Neural cell (in vitro differentiated cells): ENCODE data around the gene PICALM. TPM values are rescaled to one million over a fixed set of nuclear protein-coding genes. Genes with fewer than 3 reads are reported as not detected.

Experiments used
- H2AFZ ChIP-seq: fragments of 200-600, 300-800 bp; sonication (generic), shearing (Covaris generic); 2 replicates; pipeline ENCODE4 v1.6.0; 2014; ENCODE audit warnings: low read depth, mild to moderate bottlenecking, antibody characterized with exemption, low read length, moderate library complexity
- H3F3A ChIP-seq: fragments of 200-600 bp; shearing (Covaris generic); 2 replicates; pipeline ENCODE4 v1.6.1; 2016; ENCODE audit warnings: mild to moderate bottlenecking, moderate library complexity, mixed read lengths, antibody characterized with exemption, low read length; ENCODE audit not compliant: insufficient read depth, poor library complexity, severe bottlenecking
- H3K27ac ChIP-seq: fragments of 200-600, 300-800 bp; sonication (generic), shearing (Covaris generic); 2 replicates; pipeline ENCODE4 v1.5.1; 2014; ENCODE audit warnings: mild to moderate bottlenecking, low read length, moderate library complexity
- H3K27me3 ChIP-seq: fragments of 300-800, 200-600 bp; sonication (generic), shearing (Covaris generic); 2 replicates; pipeline ENCODE4 v1.6.0; 2014; ENCODE audit warnings: mild to moderate bottlenecking, low read depth, low read length, moderate library complexity; ENCODE audit not compliant: insufficient read depth
- H3K36me3 ChIP-seq: fragments of 300-800, 200-600 bp; sonication (generic), shearing (Covaris generic); 2 replicates; pipeline ENCODE4 v1.5.1; 2014; ENCODE audit warnings: mild to moderate bottlenecking, antibody characterized with exemption, low read length, moderate library complexity; ENCODE audit not compliant: insufficient read depth
- H3K4me2 ChIP-seq: fragments of 300-800, 200-600 bp; sonication (generic), shearing (Covaris generic); 2 replicates; pipeline ENCODE4 v1.6.0; 2014; ENCODE audit warnings: mild to moderate bottlenecking, low read length
- H3K4me3 ChIP-seq: fragments of 300-800, 200-600 bp; sonication (generic), shearing (Covaris generic); 2 replicates; pipeline ENCODE4 v1.5.1; 2014; ENCODE audit warnings: mild to moderate bottlenecking, low read length, moderate library complexity
- H3K79me2 ChIP-seq: fragments of 200-600 bp; shearing (Covaris generic); replicated peaks from 2 replicates; pipeline ENCODE4 v1.6.0; 2014; ENCODE audit warnings: mild to moderate bottlenecking, low read length, moderate library complexity; ENCODE audit not compliant: insufficient read depth
- H3K9ac ChIP-seq: fragments of 300-800, 200-600 bp; sonication (generic), shearing (Covaris generic); 2 replicates; pipeline ENCODE4 v1.6.1; 2016; ENCODE audit warnings: mild to moderate bottlenecking, low read length, mixed read lengths
- H3K9me2 ChIP-seq: fragments of 200-600 bp; shearing (Covaris generic); 2 replicates; pipeline ENCODE4 v1.6.1; 2016; ENCODE audit warnings: mild to moderate bottlenecking, low read length, mixed read lengths; ENCODE audit not compliant: insufficient read depth
- H3K9me3 ChIP-seq: fragments of 200-600, 300-800 bp; sonication (generic), shearing (Covaris generic); 2 replicates; pipeline ENCODE4 v1.6.1; 2016; ENCODE audit warnings: mild to moderate bottlenecking, mixed run types, low read length, moderate library complexity, mixed read lengths
- H4K20me1 ChIP-seq: fragments of 200-600 bp; shearing (Covaris generic); 2 replicates; pipeline ENCODE4 v1.6.1; 2016; ENCODE audit warnings: mild to moderate bottlenecking, mixed run types; ENCODE audit not compliant: insufficient read depth
- CTCF ChIP-seq: fragments of 450-650 bp; IDR thresholded peaks from 2 replicates; pipeline ENCODE4 v1.5.1; 2014; ENCODE audit warnings: antibody characterized with exemption, mild to moderate bottlenecking, moderate library complexity; ENCODE audit not compliant: poor library complexity, severe bottlenecking
- EP300 ChIP-seq: fragments of 450-650 bp; conservative IDR thresholded peaks from 2 replicates; pipeline ENCODE4 v1.6.1; 2014; ENCODE audit warnings: antibody characterized with exemption, mild to moderate bottlenecking, moderate library complexity; ENCODE audit not compliant: poor library complexity, severe bottlenecking
- EZH2 ChIP-seq: fragments of 200-600, 300-800 bp; shearing (Covaris generic), sonication (generic); IDR thresholded peaks from 2 replicates; pipeline ENCODE4 v1.6.1; 2014; ENCODE audit warnings: antibody characterized with exemption, low read length, borderline replicate concordance, mild to moderate bottlenecking; ENCODE audit not compliant: insufficient read depth, poor library complexity, severe bottlenecking
- MXI1 ChIP-seq: fragments of 450-650 bp; conservative IDR thresholded peaks from 2 replicates; pipeline ENCODE4 v1.6.1; 2014; ENCODE audit warnings: antibody characterized with exemption, mild to moderate bottlenecking; ENCODE audit not compliant: poor library complexity, severe bottlenecking
- POLR2AphosphoS5 ChIP-seq: IDR thresholded peaks from 2 replicates; pipeline ENCODE4 v1.6.1; 2012
- RAD21 ChIP-seq: fragments of 450-650 bp; conservative IDR thresholded peaks from 2 replicates; pipeline ENCODE4 v1.6.1; 2014; ENCODE audit warnings: antibody characterized with exemption, mild to moderate bottlenecking, moderate library complexity
- REST ChIP-seq: IDR thresholded peaks from 2 replicates; pipeline ENCODE4 v1.6.1; 2012; ENCODE audit warnings: borderline replicate concordance
- SMC3 ChIP-seq: fragments of 450-650 bp; conservative IDR thresholded peaks from 2 replicates; pipeline ENCODE4 v1.6.1; 2014; ENCODE audit warnings: antibody characterized with exemption, mild to moderate bottlenecking, moderate library complexity; ENCODE audit not compliant: poor library complexity
- TAF1 ChIP-seq: IDR thresholded peaks from 2 replicates; pipeline ENCODE4 v1.6.1; 2012; ENCODE audit warnings: low read depth
- polyA plus RNA-seq: library from polyadenylated mRNA; depleted of rRNA; stranded (reverse); fragments of >200 nt; gene quantifications from 2 replicates; pipeline ENCODE4 v1.2.3, GENCODE V29; 2014

The PICALM gene
- polyA plus RNA-seq, 1 donor from 2014 or later: 161 TPM

- H3K27me3 ChIP-seq: no peaks in the 10 kb centered on the region
- H3K27ac ChIP-seq: no peak overlapping the region
- TF ChIP-seq POLR2AphosphoS5 (no peak), TAF1 (no peak), EP300 (no peak), SMC3 (no peak), MXI1 (no peak), CTCF (no peak), EZH2 (no peak), RAD21 (no peak), REST (no peak)
- no peaks in the 10 kb centered on the region for H3F3A ChIP-seq
- H2AFZ ChIP-seq: no peak overlapping the region
- no peak overlapping the region for H3K9ac ChIP-seq
- no peak overlapping the region for H3K4me2 ChIP-seq
- H3K36me3 ChIP-seq: no peaks in the 10 kb centered on the region
- H3K4me3 ChIP-seq: no peak overlapping the region
- no peaks in the 10 kb centered on the region for H3K79me2 ChIP-seq
- no peaks in the 10 kb centered on the region for H3K9me2 ChIP-seq
- H3K9me3 ChIP-seq: peaks cover 2% of the 10 kb centered on the region
- H4K20me1 ChIP-seq: no peaks in the 10 kb centered on the region
These were observed 123.6 kb downstream of the PICALM start for GRCh38 chr11:85945296-85945695.

- no peak overlapping the region for H3K4me3 ChIP-seq
- H3K9ac ChIP-seq: no peak overlapping the region
- no peaks in the 10 kb centered on the region for H4K20me1 ChIP-seq
- TF ChIP-seq POLR2AphosphoS5 (no peak), EZH2 (no peak), CTCF (no peak), TAF1 (no peak), MXI1 (no peak), RAD21 (no peak), EP300 (no peak), SMC3 (no peak), REST (no peak)
- H2AFZ ChIP-seq: no peak overlapping the region
- H3K79me2 ChIP-seq: no peaks in the 10 kb centered on the region
- no peaks in the 10 kb centered on the region for H3K27me3 ChIP-seq
- H3K9me2 ChIP-seq: no peaks in the 10 kb centered on the region
- no peaks in the 10 kb centered on the region for H3F3A ChIP-seq
- no peaks in the 10 kb centered on the region for H3K36me3 ChIP-seq
- H3K4me2 ChIP-seq: no peak overlapping the region
- H3K27ac ChIP-seq: no peak overlapping the region
- H3K9me3 ChIP-seq: peaks cover 2% of the 10 kb centered on the region
These were observed 127.4 kb downstream of the PICALM start for GRCh38 chr11:85941380-85941973.
